ENCODE measurements around the gene HSPA12A.

DNA sequence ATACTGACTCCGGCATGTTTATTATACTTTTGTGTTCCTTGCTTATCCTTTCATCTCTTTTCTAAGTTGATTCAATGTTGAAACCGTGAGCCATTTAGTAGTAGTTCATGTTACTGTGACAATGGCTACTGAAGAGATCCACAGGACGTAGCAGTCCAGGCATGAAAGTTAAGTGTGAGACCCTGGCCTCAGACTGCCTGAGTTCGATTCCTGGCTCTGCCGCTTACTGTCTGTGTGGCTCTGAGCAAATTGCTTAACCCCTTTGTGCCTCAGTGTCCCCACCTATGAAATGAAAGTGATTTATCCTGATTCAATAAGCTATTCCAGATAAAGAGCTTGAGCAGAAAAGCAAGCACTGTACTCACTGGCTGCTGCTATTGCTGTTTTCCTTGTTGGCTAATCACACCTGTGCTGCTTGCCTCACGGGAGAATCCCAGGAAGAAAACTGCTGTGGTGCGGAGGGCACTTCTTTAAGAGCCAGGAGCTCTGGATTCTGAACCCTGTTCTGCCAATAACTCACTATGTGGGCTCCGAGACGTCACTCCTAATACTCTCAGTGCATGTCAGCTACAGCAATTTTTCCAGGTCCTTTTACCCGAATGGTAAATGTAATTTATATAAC, 83.2 kb downstream of the HSPA12A start:
- TF ChIP-seq, protein P1, sequence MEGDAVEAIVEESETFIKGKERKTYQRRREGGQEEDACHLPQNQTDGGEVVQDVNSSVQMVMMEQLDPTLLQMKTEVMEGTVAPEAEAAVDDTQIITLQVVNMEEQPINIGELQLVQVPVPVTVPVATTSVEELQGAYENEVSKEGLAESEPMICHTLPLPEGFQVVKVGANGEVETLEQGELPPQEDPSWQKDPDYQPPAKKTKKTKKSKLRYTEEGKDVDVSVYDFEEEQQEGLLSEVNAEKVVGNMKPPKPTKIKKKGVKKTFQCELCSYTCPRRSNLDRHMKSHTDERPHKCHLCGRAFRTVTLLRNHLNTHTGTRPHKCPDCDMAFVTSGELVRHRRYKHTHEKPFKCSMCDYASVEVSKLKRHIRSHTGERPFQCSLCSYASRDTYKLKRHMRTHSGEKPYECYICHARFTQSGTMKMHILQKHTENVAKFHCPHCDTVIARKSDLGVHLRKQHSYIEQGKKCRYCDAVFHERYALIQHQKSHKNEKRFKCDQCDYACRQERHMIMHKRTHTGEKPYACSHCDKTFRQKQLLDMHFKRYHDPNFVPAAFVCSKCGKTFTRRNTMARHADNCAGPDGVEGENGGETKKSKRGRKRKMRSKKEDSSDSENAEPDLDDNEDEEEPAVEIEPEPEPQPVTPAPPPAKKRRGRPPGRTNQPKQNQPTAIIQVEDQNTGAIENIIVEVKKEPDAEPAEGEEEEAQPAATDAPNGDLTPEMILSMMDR (conservative IDR thresholded peaks at IDR 0.05; ENCODE audit: low read depth, low read length): no peak
- TF ChIP-seq EZH2 (IDR thresholded peaks at IDR 0.05; ENCODE audit: borderline replicate concordance, low read depth, low read length, poor library complexity, severe bottlenecking): no peak

All from A673 (cell line).